SK-N-SH (cell line): ENCODE data around the gene IGFALS.

Source experiments
- ELF1 ChIP-seq: IDR thresholded peaks from 2 replicates; pipeline ENCODE4 v1.4.0; 2012
- EP300 ChIP-seq, 2 experiments: IDR thresholded peaks; 2 replicates each; pipeline versions ENCODE4 v1.4.0 to v1.6.1; 2012; ENCODE audit warnings: borderline replicate concordance in 1 of 2, low read depth in 1 of 2, low read length in 1 of 2
- GABPA ChIP-seq: IDR thresholded peaks from 2 replicates; pipeline ENCODE4 v1.4.0; 2012; ENCODE audit warnings: low read depth, mild to moderate bottlenecking
- MXI1 ChIP-seq: IDR thresholded peaks from 2 replicates; pipeline ENCODE4 v1.6.1; 2012; ENCODE audit warnings: mild to moderate bottlenecking, low read depth, low read length, improper control_type of control experiment
- RXRA ChIP-seq: IDR thresholded peaks from 2 replicates; pipeline ENCODE4 v1.4.0; 2012; ENCODE audit warnings: low read depth, mild to moderate bottlenecking, borderline replicate concordance
- TAF1 ChIP-seq: IDR thresholded peaks from 2 replicates; pipeline ENCODE4 v1.6.1; 2012; ENCODE audit warnings: low read depth, mild to moderate bottlenecking, low read length, moderate library complexity, borderline replicate concordance
- TF ChIP-seq, protein P1 (sequence below): fragments of 200-600 bp; sonication (generic); IDR thresholded peaks from 2 replicates; pipeline ENCODE4 v1.6.1; 2017; ENCODE audit warnings: antibody characterized with exemption, mild to moderate bottlenecking, moderate library complexity
- TF ChIP-seq, protein P2 (sequence below): IDR thresholded peaks from 2 replicates; pipeline ENCODE4 v1.4.0; 2012; ENCODE audit warnings: low read depth
- TF ChIP-seq, protein P3 (sequence below): IDR thresholded peaks from 2 replicates; pipeline ENCODE4 v1.4.0; 2012; ENCODE audit warnings: low read depth, borderline replicate concordance
- TF ChIP-seq, protein P4 (sequence below): fragments of 150-350 bp; IDR thresholded peaks from 2 replicates; pipeline ENCODE4 v1.6.1; 2016; ENCODE audit warnings: mild to moderate bottlenecking, low read depth, low read length
- TF ChIP-seq, protein P5 (sequence below): IDR thresholded peaks from 2 replicates; pipeline ENCODE4 v1.6.1; 2012; ENCODE audit warnings: mild to moderate bottlenecking, low read depth, low read length, moderate library complexity

DNA sequence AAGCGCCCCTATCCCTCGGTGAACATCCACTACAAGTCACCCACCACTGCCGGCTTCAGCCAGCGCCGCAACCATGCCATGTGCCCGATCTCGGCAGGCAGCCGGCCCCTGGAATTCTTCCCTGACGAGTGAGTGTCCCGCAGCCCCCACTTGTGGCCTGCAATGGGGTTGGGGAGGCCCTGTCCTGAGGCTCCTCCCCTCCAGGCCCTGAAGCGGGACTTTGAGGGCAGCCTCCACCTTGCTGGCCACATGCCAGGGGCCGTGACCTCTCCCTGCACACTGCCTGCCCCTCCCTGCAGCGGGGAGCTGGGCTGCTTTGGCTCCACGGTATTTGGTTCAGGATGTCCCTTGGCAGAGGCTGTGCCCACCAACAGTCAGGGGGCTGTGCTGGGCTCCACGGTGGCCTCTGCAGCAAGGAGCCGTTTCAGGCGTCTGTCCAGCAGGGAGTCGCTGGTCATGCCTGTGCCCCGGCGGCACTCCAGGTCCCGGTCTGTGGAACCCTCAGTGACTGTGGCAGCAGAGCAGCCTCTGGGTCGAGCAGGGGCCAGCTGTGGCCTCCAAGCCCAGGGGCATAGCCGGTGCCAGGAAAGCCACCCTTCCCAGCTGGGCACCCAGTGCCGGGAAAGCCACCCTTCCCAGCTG lies 30.5 kb downstream of the IGFALS start:
- no peak for TF ChIP-seq EP300 (IDR thresholded peaks at IDR 0.05; ENCODE audit: borderline replicate concordance in 1 of 2, low read depth in 1 of 2, low read length in 1 of 2)
- TF ChIP-seq, protein P1, sequence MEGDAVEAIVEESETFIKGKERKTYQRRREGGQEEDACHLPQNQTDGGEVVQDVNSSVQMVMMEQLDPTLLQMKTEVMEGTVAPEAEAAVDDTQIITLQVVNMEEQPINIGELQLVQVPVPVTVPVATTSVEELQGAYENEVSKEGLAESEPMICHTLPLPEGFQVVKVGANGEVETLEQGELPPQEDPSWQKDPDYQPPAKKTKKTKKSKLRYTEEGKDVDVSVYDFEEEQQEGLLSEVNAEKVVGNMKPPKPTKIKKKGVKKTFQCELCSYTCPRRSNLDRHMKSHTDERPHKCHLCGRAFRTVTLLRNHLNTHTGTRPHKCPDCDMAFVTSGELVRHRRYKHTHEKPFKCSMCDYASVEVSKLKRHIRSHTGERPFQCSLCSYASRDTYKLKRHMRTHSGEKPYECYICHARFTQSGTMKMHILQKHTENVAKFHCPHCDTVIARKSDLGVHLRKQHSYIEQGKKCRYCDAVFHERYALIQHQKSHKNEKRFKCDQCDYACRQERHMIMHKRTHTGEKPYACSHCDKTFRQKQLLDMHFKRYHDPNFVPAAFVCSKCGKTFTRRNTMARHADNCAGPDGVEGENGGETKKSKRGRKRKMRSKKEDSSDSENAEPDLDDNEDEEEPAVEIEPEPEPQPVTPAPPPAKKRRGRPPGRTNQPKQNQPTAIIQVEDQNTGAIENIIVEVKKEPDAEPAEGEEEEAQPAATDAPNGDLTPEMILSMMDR = no peak
- no peak for TF ChIP-seq MXI1
- no peak for TF ChIP-seq ELF1
- TF ChIP-seq, protein P2, sequence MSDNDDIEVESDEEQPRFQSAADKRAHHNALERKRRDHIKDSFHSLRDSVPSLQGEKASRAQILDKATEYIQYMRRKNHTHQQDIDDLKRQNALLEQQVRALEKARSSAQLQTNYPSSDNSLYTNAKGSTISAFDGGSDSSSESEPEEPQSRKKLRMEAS = no peak
- TF ChIP-seq, protein P3, sequence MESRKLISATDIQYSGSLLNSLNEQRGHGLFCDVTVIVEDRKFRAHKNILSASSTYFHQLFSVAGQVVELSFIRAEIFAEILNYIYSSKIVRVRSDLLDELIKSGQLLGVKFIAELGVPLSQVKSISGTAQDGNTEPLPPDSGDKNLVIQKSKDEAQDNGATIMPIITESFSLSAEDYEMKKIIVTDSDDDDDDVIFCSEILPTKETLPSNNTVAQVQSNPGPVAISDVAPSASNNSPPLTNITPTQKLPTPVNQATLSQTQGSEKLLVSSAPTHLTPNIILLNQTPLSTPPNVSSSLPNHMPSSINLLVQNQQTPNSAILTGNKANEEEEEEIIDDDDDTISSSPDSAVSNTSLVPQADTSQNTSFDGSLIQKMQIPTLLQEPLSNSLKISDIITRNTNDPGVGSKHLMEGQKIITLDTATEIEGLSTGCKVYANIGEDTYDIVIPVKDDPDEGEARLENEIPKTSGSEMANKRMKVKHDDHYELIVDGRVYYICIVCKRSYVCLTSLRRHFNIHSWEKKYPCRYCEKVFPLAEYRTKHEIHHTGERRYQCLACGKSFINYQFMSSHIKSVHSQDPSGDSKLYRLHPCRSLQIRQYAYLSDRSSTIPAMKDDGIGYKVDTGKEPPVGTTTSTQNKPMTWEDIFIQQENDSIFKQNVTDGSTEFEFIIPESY = no peak
- TF ChIP-seq TAF1 = no peak
- TF ChIP-seq GABPA = no peak
- TF ChIP-seq, protein P4, sequence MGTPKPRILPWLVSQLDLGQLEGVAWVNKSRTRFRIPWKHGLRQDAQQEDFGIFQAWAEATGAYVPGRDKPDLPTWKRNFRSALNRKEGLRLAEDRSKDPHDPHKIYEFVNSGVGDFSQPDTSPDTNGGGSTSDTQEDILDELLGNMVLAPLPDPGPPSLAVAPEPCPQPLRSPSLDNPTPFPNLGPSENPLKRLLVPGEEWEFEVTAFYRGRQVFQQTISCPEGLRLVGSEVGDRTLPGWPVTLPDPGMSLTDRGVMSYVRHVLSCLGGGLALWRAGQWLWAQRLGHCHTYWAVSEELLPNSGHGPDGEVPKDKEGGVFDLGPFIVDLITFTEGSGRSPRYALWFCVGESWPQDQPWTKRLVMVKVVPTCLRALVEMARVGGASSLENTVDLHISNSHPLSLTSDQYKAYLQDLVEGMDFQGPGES = no peak
- no peak for TF ChIP-seq RXRA
- TF ChIP-seq, protein P5, sequence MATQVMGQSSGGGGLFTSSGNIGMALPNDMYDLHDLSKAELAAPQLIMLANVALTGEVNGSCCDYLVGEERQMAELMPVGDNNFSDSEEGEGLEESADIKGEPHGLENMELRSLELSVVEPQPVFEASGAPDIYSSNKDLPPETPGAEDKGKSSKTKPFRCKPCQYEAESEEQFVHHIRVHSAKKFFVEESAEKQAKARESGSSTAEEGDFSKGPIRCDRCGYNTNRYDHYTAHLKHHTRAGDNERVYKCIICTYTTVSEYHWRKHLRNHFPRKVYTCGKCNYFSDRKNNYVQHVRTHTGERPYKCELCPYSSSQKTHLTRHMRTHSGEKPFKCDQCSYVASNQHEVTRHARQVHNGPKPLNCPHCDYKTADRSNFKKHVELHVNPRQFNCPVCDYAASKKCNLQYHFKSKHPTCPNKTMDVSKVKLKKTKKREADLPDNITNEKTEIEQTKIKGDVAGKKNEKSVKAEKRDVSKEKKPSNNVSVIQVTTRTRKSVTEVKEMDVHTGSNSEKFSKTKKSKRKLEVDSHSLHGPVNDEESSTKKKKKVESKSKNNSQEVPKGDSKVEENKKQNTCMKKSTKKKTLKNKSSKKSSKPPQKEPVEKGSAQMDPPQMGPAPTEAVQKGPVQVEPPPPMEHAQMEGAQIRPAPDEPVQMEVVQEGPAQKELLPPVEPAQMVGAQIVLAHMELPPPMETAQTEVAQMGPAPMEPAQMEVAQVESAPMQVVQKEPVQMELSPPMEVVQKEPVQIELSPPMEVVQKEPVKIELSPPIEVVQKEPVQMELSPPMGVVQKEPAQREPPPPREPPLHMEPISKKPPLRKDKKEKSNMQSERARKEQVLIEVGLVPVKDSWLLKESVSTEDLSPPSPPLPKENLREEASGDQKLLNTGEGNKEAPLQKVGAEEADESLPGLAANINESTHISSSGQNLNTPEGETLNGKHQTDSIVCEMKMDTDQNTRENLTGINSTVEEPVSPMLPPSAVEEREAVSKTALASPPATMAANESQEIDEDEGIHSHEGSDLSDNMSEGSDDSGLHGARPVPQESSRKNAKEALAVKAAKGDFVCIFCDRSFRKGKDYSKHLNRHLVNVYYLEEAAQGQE = no peak
